B cell (primary cell): ENCODE measurements around the gene CALR3. TPM values are rescaled to one million over a fixed set of nuclear protein-coding genes. Genes with fewer than 3 reads are reported as not detected.

Source experiments
- ATAC-seq: fragments of 200-7000 bp; cut with Tn5 transposase; one replicate; pipeline ENCODE4 v1.10.0; 2021; ENCODE audit warnings: low read depth, mild to moderate bottlenecking, moderate number of reproducible peaks, moderate library complexity
- CTCF ChIA-PET: fragments of 350-600 bp; sonication (Branson Sonifier 250); formaldehyde crosslinking; loops from one replicate; lab custom pipeline; 2021; ENCODE audit warnings: antibody characterized with exemption, inconsistent platforms; lab: Charles Lee
- POLR2A ChIA-PET: fragments of 350-600 bp; sonication (Branson Sonifier 250); formaldehyde crosslinking; loops from one replicate; lab custom pipeline; 2021; ENCODE audit warnings: antibody characterized with exemption; lab: Charles Lee
- DNase-seq: peaks from one replicate; pipeline ENCODE4 v3.0.0; 2013
- H2AFZ ChIP-seq: 2 replicates; pipeline ENCODE4 v1.6.1; 2012; ENCODE audit warnings: mild to moderate bottlenecking, low read depth, low read length; ENCODE audit not compliant: insufficient read depth, poor library complexity, severe bottlenecking
- H3K27ac ChIP-seq, 2 donors: 1 replicate in 1 of 2; 2 replicates in 1 of 2; pipeline ENCODE4 v1.5.1; 2012 to 2013; ENCODE audit warnings: low read length in 2 of 2, mild to moderate bottlenecking in 2 of 2, moderate library complexity in 1 of 2
- H3K27me3 ChIP-seq, 4 experiments: fragments of 200-600 bp in 1 of 4; sonication (generic) in 1 of 4; replicated peaks in 1 of 4; 1 replicate in 2 of 4; 2 replicates in 2 of 4; pipeline versions ENCODE4 v1.6.1 to v1.7.0; 2013 to 2016; ENCODE audit warnings: low read length in 3 of 4, mild to moderate bottlenecking in 2 of 4, mixed read lengths in 1 of 4, moderate library complexity in 1 of 4; ENCODE audit not compliant: insufficient read depth in 4 of 4, control insufficient read depth in 3 of 4; ENCODE audit errors: control extremely low read depth in 1 of 4
- H3K36me3 ChIP-seq, 2 experiments: replicated peaks in 1 of 2; 1 replicate in 1 of 2; 2 replicates in 1 of 2; pipeline versions ENCODE4 v1.6.1 to v1.7.1; 2013; ENCODE audit warnings: low read length in 1 of 2; ENCODE audit not compliant: insufficient read depth in 2 of 2, control insufficient read depth in 1 of 2; ENCODE audit errors: control extremely low read depth in 1 of 2, extremely low read depth in 1 of 2
- H3K4me1 ChIP-seq, 2 donors: fragments of 200-600 bp in 1 of 2; sonication (generic) in 1 of 2; 1 replicate in 1 of 2; 2 replicates in 1 of 2; pipeline versions ENCODE4 v1.5.1 to v1.6.1; 2013 to 2017; ENCODE audit warnings: low read length in 2 of 2; ENCODE audit not compliant: control insufficient read depth in 2 of 2, insufficient read depth in 2 of 2
- H3K4me2 ChIP-seq: replicated peaks from 2 replicates; pipeline ENCODE3; 2012; ENCODE audit warnings: mild to moderate bottlenecking, low read depth, low read length; ENCODE audit not compliant: poor library complexity, severe bottlenecking
- H3K4me3 ChIP-seq, 5 experiments: fragments of 200-600 bp in 1 of 5; sonication (generic) in 1 of 5; 1 replicate in 3 of 5; 2 replicates in 2 of 5; pipeline versions ENCODE4 v1.5.1 to v1.7.0; 2011 to 2016; ENCODE audit warnings: low read length in 4 of 5, mild to moderate bottlenecking in 4 of 5, low read depth in 2 of 5, control low read depth in 1 of 5, moderate library complexity in 1 of 5; ENCODE audit not compliant: insufficient read depth in 1 of 5; ENCODE audit errors: control extremely low read depth in 1 of 5, extremely low read depth in 1 of 5
- H3K79me2 ChIP-seq: fragments of 200-600 bp; sonication (generic); one replicate; pipeline ENCODE4 v1.6.0; 2016; ENCODE audit warnings: low read length; ENCODE audit not compliant: control insufficient read depth, insufficient read depth
- H3K9ac ChIP-seq: fragments of 200-600 bp; sonication (generic); 2 replicates; pipeline ENCODE4 v1.6.1; 2017; ENCODE audit warnings: mild to moderate bottlenecking, low read length, moderate library complexity
- H3K9me3 ChIP-seq, 3 donors: one replicate each; pipeline versions ENCODE4 v1.6.1 to v1.7.1; 2013; ENCODE audit warnings: low read length in 2 of 3; ENCODE audit not compliant: control insufficient read depth in 2 of 3, insufficient read depth in 1 of 3; ENCODE audit errors: control extremely low read depth in 1 of 3
- H4K20me1 ChIP-seq: 2 replicates; pipeline ENCODE4 v1.6.0; 2012; ENCODE audit warnings: mild to moderate bottlenecking, low read length; ENCODE audit not compliant: insufficient read depth, control insufficient read depth, poor library complexity, severe bottlenecking
- H3K27ac Mint-ChIP-seq: one replicate; pipeline ENCODE4 v1.8.0; 2021; ENCODE audit warnings: mixed read lengths
- H3K27me3 Mint-ChIP-seq: one replicate; pipeline ENCODE4 v1.8.0; 2021; ENCODE audit warnings: mixed read lengths
- H3K4me1 Mint-ChIP-seq: one replicate; pipeline ENCODE4 v1.8.0; 2021; ENCODE audit warnings: mixed read lengths
- H3K4me3 Mint-ChIP-seq: one replicate; pipeline ENCODE4 v1.8.0; 2021; ENCODE audit warnings: mixed read lengths
- H3K9me3 Mint-ChIP-seq: one replicate; pipeline ENCODE4 v1.8.0; 2022; ENCODE audit warnings: mixed read lengths; ENCODE audit not compliant: insufficient read depth
- CTCF ChIP-seq: fragments of 200-600 bp; IDR thresholded peaks from one replicate; pipeline ENCODE4 v1.8.0; 2022; ENCODE audit warnings: antibody characterized with exemption, mild to moderate bottlenecking
- EZH2 ChIP-seq: IDR thresholded peaks from 2 replicates; pipeline ENCODE4 v1.6.1; 2012; ENCODE audit warnings: borderline replicate concordance, low read depth, mild to moderate bottlenecking, moderate library complexity, low read length; ENCODE audit not compliant: insufficient read depth, poor library complexity, severe bottlenecking
- WGBS: methylation state at CpG from one replicate; pipeline ENCODE4 v1.1.5; 2013; ENCODE audit warnings: missing lambda C conversion rate; ENCODE audit not compliant: insufficient coverage; 5-methylcytosine and 5-hydroxymethylcytosine counted together
- intact Hi-C: fragments of 100-400 bp; cut with micrococcal nuclease; formaldehyde crosslinking; loops from one replicate; pipeline ENCODE4 v1.10.0; 2022
- polyA plus RNA-seq: library from polyadenylated mRNA; depleted of rRNA; stranded (reverse); fragments of >200 nt; gene quantifications from 2 replicates; pipeline ENCODE4 v1.2.3, GENCODE V29; 2012
- total RNA-seq, 2 donors: library from RNA; stranded (reverse); fragments of 120-200 nt in 1 of 2; gene quantifications; 1 replicate in 1 of 2; 2 replicates in 1 of 2; pipeline versions ENCODE4 v1.2.3 to v1.2.4, GENCODE V29; 2013 to 2022

Gene CALR3
- total and polyA plus RNA-seq, 2 donors (not counting 1 experiment from before 2014, with no cell fraction given) = 0.44 TPM; not detected in 1

GRCh38 chr19:16435238-16435917 lies 60.6 kb downstream of the CALR3 start:
- Histone ChIP-seq H3K4me1 (peaks cover 17 to 34% of the 10 kb centered on the region in 2 donors), H3K27ac (peak overlapping the region in 1 of 2 donors; percentile 53), H3K9ac (peak overlapping the region; percentile 21), H2AFZ (no peak overlapping the region), H3K36me3 (peaks cover 13 to 54% of the 10 kb centered on the region in 2 experiments), H3K27me3 (no peaks in the 10 kb centered on the region), H3K9me3 (peaks cover 0 to under 1% (median 0%) of the 10 kb centered on the region in 3 donors), H3K4me3 (no peak overlapping the region), H3K4me2 (no peak overlapping the region), H3K79me2 (peaks cover 17% of the 10 kb centered on the region), H4K20me1 (no peaks in the 10 kb centered on the region)
- DNase-seq (no peak), ATAC-seq (no peak)
- no peaks in the 10 kb centered on the region for H3K27me3 Mint-ChIP-seq
- H3K27ac Mint-ChIP-seq = peak overlapping the region; percentile 79
- no peak overlapping the region for H3K4me3 Mint-ChIP-seq
- TF ChIP-seq EZH2 = no peak
- no peak for TF ChIP-seq CTCF
- WGBS = 59% methylated on average over 7 of the region's 11 CpGs
- POLR2A ChIA-PET = interaction anchor here (0.6 kb wide), 1 partner anchor 9 kb away, joined by 5 read pairs; no protein-coding TSS in a partner anchor
- CTCF ChIA-PET = interaction anchor here (1.3 kb wide), 1 partner anchor 79 kb away, joined by 3 read pairs; no protein-coding TSS in a partner anchor
- peaks cover 35% of the 10 kb centered on the region for H3K4me1 Mint-ChIP-seq
- intact Hi-C loops = no loop called here
- H3K9me3 Mint-ChIP-seq = no peaks in the 10 kb centered on the region

- Mint-ChIP-seq H3K9me3 (no peaks in the 10 kb centered on the region), H3K27me3 (no peaks in the 10 kb centered on the region), H3K4me3 (no peak overlapping the region), H3K27ac (no peak overlapping the region), H3K4me1 (peaks cover 27% of the 10 kb centered on the region)
- ATAC-seq (no peak), DNase-seq (no peak)
- no peak overlapping the region for H2AFZ ChIP-seq
- ChIA-PET POLR2A (interaction anchor here (0.6 kb wide), 1 partner anchor 151 kb away, joined by 4 read pairs; no protein-coding TSS in a partner anchor), CTCF (no interaction called here)
- H3K4me3 ChIP-seq = no peak overlapping the region
- H3K27ac ChIP-seq = no peak overlapping the region
- H3K79me2 ChIP-seq = peaks cover 12% of the 10 kb centered on the region
- TF ChIP-seq EZH2 (no peak), CTCF (no peak)
- no peaks in the 10 kb centered on the region for H4K20me1 ChIP-seq
- H3K9ac ChIP-seq = no peak overlapping the region
- peaks cover 13 to 59% of the 10 kb centered on the region in 2 experiments for H3K36me3 ChIP-seq
- intact Hi-C loops = no loop called here
- H3K9me3 ChIP-seq = peaks cover 0 to 5% (median 0%) of the 10 kb centered on the region in 3 donors
- 100% methylated on average over 3 of the region's 3 CpGs for WGBS
- no peaks in the 10 kb centered on the region for H3K27me3 ChIP-seq
- H3K4me1 ChIP-seq = peaks cover 17 to 26% of the 10 kb centered on the region in 2 donors
- no peak overlapping the region for H3K4me2 ChIP-seq
Observed at GRCh38 chr19:16433986-16434385, 62.0 kb downstream of the CALR3 start.
